Nephron progenitor cell (in vitro differentiated cells): ENCODE results near the gene ZNF48.
"Not testable (repeated sequence)": the region's sequence is repeated elsewhere in the genome, so short reads cannot be mapped to it uniquely, and the experiment has no call there.

Experiments used
- DNase-seq: peaks from one replicate; pipeline ENCODE4 v3.0.0; 2021
- H3K27ac Mint-ChIP-seq: 2 replicates; pipeline ENCODE4 v1.8.0; 2021; ENCODE audit warnings: mild to moderate bottlenecking, moderate library complexity, mixed read lengths
- H3K27me3 Mint-ChIP-seq: 2 replicates; pipeline ENCODE4 v1.8.0; 2021; ENCODE audit warnings: mild to moderate bottlenecking, low read depth, mixed read lengths; ENCODE audit not compliant: poor library complexity
- H3K36me3 Mint-ChIP-seq: 2 replicates; pipeline ENCODE4 v1.8.0; 2021; ENCODE audit warnings: low read depth, mixed read lengths
- H3K4me1 Mint-ChIP-seq: 2 replicates; pipeline ENCODE4 v1.8.0; 2021; ENCODE audit warnings: mixed read lengths
- H3K4me3 Mint-ChIP-seq: 2 replicates; pipeline ENCODE4 v1.8.0; 2021; ENCODE audit warnings: mild to moderate bottlenecking, moderate library complexity, mixed read lengths
- H3K9me3 Mint-ChIP-seq: 2 replicates; pipeline ENCODE4 v1.8.0; 2021; ENCODE audit warnings: mild to moderate bottlenecking, moderate library complexity, mixed read lengths
- CTCF ChIP-seq: fragments of 200-600 bp; sonication (generic); IDR thresholded peaks from 2 replicates; pipeline ENCODE4 v1.5.0; 2021; ENCODE audit warnings: antibody characterized with exemption

Gene ZNF48

GRCh38 chr16:30382111-30382881 lies 12.9 kb upstream of the ZNF48 start, which contains the start of gene SEPTIN1:
SEPTIN1 (minus strand) TSS chr16:30382561; CDS start chr16:30382542, 19 bp downstream.
- peaks cover 4% of the 10 kb centered on the region for H3K9me3 Mint-ChIP-seq
- H3K4me1 Mint-ChIP-seq, result peaks cover 52% of the 10 kb centered on the region
- no peak for TF ChIP-seq CTCF
- H3K4me3 Mint-ChIP-seq, result no peak within 1 kb of the TSS
- H3K27me3 Mint-ChIP-seq, result peaks cover 4% of the 10 kb centered on the region
- H3K36me3 Mint-ChIP-seq, result peaks cover 9% of the 10 kb centered on the region
- peak within 1 kb of the TSS; percentile 98 for H3K27ac Mint-ChIP-seq
- no peak for DNase-seq

- Mint-ChIP-seq H3K36me3 (peaks cover 9% of the 10 kb centered on the region), H3K4me3 (no peak overlapping the region), H3K4me1 (peaks cover 45% of the 10 kb centered on the region), H3K27me3 (peaks cover 8% of the 10 kb centered on the region), H3K27ac (peak overlapping the region; percentile 88), H3K9me3 (peaks cover 4% of the 10 kb centered on the region)
- DNase-seq, result no peak
- no peak for TF ChIP-seq CTCF
These were observed 11.7 kb upstream of the ZNF48 start for GRCh38 chr16:30383521-30383920.

GRCh38 chr16:30394592-30395154 lies 547 bp upstream of the ZNF48 start:
- H3K4me3 Mint-ChIP-seq, result peak overlapping the region; percentile 92
- H3K27ac Mint-ChIP-seq, result peak overlapping the region; percentile 100
- H3K9me3 Mint-ChIP-seq, result no peaks in the 10 kb centered on the region
- H3K36me3 Mint-ChIP-seq, result peaks cover 6% of the 10 kb centered on the region
- H3K27me3 Mint-ChIP-seq, result peaks cover 2% of the 10 kb centered on the region
- DNase-seq, result no peak
- peaks cover 44% of the 10 kb centered on the region for H3K4me1 Mint-ChIP-seq
- no peak for TF ChIP-seq CTCF

- Mint-ChIP-seq H3K4me3 (peak overlapping the region; percentile 93), H3K36me3 (peaks cover 6% of the 10 kb centered on the region), H3K4me1 (peaks cover 49% of the 10 kb centered on the region), H3K9me3 (no peaks in the 10 kb centered on the region), H3K27ac (peak overlapping the region; percentile 52), H3K27me3 (peaks cover 2% of the 10 kb centered on the region)
- no peak for TF ChIP-seq CTCF
- DNase-seq, result no peak
These were observed 869 bp downstream of the ZNF48 start for GRCh38 chr16:30395992-30396585.

GRCh38 chr16:30396627-30397026 lies 1.4 kb downstream of the ZNF48 start:
- H3K27me3 Mint-ChIP-seq, H3K36me3 Mint-ChIP-seq: not testable (repeated sequence)

GRCh38 chr16:30397056-30397455 lies 1.8 kb downstream of the ZNF48 start:
- H3K4me1 Mint-ChIP-seq, result peaks cover 58% of the 10 kb centered on the region
- peaks cover 6% of the 10 kb centered on the region for H3K36me3 Mint-ChIP-seq
- H3K4me3 Mint-ChIP-seq, result peak overlapping the region; percentile 93
- TF ChIP-seq CTCF, result no peak
- H3K9me3 Mint-ChIP-seq, result no peaks in the 10 kb centered on the region
- H3K27me3 Mint-ChIP-seq, result no peaks in the 10 kb centered on the region
- H3K27ac Mint-ChIP-seq, result peak overlapping the region; percentile 77
- DNase-seq, result no peak

More at GRCh38 chr16:30396627-30397026, 1.4 kb downstream of the ZNF48 start:
- not testable (repeated sequence) for H3K27ac Mint-ChIP-seq, H3K9me3 Mint-ChIP-seq, DNase-seq
- H3K4me1 Mint-ChIP-seq, result peaks cover 54% of the 10 kb centered on the region
- peak overlapping the region; percentile 93 for H3K4me3 Mint-ChIP-seq
